SKM-1 treated with dmso at 0.1 percent for 144 hours (cell line): ENCODE measurements around the gene AMY1B.
"Not testable (repeated sequence)": the region's sequence is repeated elsewhere in the genome, so short reads cannot be mapped to it uniquely, and the experiment has no call there.

Experiments
- DNase-seq: peaks from one replicate; lab custom pipeline; 2025; ENCODE audit not compliant: unreplicated experiment; lab: John Stamatoyannopoulos, UW

The AMY1B gene

DNA sequence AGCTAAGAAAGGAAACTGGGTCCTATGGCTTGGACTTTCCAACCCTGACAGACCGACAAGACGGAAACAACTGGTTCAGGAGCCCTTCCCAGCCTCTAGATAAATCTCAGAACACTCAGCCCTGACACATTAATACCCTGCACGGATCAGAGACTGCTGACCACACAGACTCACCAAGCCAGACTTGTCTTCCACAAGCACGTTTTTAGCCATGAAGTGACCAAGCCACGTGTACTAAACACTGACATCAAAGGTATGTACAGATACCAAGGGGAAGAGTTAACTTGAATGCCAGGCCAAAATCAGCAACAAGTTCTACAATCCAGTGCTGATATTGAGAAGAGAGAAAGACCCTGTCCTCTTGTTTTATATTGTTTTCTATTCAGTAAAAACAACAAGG, at the start of gene AMY1B:
Gene AMY1B (minus strand): TSS at position 101 of the 400 bp plus-strand sequence. CDS start 571 bp downstream, outside the sequence.
- DNase-seq, result not testable (repeated sequence)

DNA sequence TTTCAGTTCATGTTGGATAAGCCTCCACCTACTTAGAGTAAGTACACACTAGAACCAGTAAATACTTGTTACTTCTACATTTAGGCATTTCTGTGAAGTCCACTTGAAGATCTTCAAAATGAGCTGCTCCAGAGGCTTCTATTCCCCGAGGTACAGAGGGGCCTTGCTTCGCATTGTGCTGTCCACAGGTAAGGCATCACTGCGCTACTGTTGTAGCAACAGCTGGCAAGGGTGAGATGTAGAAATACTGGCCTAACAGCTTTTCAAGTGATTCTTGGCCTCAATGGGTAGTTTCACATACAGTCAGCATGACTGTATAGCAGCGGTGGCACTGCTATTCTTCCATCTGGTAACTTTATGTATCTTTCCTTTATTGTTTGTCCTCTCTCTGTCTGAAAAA, 49.0 kb upstream of the AMY1B start:
- not testable (repeated sequence) for DNase-seq

DNA sequence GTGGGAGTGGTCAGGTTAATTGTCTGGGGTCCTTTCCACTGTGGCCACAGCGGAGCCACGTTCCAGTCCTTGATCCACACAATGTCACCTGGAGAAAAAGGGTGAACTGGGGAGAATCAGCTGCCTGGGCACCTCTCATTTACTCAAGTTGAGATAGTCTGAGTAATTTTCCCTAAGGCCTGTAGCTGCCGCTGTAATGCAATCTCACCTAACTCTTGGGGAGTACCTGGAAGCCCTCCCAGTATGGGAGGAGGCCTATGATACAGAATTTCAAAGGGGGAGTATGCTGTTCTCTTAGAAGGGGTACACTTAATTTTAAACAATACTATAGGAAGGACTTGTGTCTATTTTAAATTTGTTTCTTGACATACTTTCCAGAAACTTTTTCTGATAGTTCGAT, 48.4 kb upstream of the AMY1B start:
- DNase-seq, result not testable (repeated sequence)

DNA sequence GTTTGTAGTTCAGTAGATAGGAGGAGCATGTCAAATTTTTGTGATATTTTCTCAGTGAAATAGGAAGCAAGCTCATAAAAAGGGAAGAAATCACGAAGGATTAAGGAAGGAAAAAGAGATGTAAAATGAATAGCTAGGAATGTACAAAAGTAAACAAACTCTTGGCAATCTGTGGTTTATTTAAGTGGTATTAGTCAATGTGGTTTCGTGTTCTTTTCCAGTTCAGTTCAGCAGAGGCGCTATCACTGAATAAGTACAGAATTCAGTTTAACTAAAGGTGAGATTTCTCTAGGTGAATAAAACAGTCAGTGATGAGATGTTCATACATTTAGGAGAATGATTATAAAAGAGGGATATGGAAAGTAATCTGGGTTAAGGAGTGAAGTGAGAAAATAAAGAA, 42.0 kb upstream of the AMY1B start:
- not testable (repeated sequence) for DNase-seq

DNA sequence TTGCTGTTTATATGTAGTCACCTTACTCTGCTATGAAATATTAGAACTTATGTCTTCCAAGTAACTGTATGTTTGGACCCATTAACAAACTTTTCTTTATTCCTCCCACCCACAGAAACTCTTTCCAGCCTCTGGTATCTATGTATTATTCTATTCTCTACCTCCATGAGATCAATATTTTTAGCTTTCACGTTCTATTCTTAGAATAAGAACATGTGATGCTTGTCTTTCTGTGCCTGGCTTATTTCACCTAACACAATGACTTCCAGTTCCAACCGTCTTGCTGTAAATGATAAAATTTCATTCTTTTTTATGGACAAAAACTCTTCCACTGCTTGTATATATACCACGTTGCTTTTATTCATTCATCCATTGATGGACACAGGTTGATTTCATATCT, 39.3 kb upstream of the AMY1B start:
- DNase-seq, result not testable (repeated sequence)

DNA sequence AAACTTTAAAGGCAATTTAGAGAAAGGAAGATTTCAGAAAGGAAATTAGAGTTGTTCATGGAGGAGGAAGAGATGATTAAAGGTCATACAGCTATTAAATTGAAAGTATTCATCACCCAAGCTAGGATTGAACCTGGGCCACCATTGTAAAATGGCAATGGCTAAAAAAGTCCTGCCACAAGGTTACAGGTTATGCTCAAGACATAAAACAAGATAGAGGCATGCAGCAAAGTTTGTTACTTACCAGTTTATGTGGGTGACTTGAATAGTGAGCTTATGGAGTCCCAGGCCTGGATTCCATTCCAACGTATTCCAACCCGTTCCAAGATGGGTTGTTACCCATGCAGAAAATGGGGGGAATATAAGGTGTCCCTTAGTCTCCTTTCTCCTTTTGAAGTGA, 25.5 kb upstream of the AMY1B start:
- DNase-seq, result not testable (repeated sequence)

DNA sequence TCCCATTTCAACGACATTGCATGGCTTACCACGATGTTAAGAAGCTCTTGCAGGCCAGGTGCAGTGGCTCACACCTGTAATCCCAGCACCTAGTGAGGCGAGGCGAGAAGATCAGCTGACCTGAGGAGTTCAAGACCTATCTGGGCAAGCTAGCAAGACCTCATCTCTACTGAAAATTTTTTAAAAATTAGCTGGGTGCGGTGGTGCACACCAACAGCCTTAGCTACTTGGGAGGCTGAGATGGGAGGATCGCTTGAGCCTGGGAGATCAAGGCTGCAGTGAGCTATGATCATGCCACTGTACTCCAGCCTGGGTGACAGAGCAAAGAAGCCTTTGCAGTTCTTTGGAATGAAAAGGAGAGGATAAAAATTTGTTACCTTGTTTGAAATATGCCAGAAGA, 21.4 kb upstream of the AMY1B start:
- not testable (repeated sequence) for DNase-seq

DNA sequence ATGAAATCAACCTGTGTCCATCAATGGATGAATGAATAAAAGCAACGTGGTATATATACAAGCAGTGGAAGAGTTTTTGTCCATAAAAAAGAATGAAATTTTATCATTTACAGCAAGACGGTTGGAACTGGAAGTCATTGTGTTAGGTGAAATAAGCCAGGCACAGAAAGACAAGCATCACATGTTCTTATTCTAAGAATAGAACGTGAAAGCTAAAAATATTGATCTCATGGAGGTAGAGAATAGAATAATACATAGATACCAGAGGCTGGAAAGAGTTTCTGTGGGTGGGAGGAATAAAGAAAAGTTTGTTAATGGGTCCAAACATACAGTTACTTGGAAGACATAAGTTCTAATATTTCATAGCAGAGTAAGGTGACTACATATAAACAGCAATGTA, 14.4 kb upstream of the AMY1B start:
- not testable (repeated sequence) for DNase-seq

DNA sequence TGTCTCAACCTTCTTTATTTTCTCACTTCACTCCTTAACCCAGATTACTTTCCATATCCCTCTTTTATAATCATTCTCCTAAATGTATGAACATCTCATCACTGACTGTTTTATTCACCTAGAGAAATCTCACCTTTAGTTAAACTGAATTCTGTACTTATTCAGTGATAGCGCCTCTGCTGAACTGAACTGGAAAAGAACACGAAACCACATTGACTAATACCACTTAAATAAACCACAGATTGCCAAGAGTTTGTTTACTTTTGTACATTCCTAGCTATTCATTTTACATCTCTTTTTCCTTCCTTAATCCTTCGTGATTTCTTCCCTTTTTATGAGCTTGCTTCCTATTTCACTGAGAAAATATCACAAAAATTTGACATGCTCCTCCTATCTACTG, 11.7 kb upstream of the AMY1B start:
- DNase-seq, result not testable (repeated sequence)

DNA sequence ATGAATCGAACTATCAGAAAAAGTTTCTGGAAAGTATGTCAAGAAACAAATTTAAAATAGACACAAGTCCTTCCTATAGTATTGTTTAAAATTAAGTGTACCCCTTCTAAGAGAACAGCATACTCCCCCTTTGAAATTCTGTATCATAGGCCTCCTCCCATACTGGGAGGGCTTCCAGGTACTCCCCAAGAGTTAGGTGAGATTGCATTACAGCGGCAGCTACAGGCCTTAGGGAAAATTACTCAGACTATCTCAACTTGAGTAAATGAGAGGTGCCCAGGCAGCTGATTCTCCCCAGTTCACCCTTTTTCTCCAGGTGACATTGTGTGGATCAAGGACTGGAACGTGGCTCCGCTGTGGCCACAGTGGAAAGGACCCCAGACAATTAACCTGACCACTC, 5.2 kb upstream of the AMY1B start:
- DNase-seq, result not testable (repeated sequence)

DNA sequence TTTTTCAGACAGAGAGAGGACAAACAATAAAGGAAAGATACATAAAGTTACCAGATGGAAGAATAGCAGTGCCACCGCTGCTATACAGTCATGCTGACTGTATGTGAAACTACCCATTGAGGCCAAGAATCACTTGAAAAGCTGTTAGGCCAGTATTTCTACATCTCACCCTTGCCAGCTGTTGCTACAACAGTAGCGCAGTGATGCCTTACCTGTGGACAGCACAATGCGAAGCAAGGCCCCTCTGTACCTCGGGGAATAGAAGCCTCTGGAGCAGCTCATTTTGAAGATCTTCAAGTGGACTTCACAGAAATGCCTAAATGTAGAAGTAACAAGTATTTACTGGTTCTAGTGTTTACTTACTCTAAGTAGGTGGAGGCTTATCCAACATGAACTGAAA, 4.7 kb upstream of the AMY1B start:
- DNase-seq, result not testable (repeated sequence)

DNA sequence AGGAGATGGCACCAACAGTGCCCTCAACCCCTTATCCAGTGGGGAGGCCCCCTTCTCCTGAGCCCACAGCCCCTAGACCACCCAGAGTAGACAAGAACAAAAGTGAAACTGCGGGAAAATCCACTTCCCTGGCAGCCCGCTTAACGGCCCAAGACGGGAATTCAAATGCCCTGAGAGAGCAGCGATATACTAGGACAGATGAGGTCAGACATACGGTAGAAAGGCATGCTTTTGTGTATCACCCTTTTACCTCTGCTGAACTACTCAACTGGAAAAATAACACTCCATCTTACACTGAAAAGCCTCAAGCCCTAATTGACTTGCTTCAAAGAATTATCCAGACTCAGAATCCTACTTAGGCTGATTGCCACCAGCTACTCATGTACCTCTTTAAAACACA, 1.4 kb upstream of the AMY1B start:
- not testable (repeated sequence) for DNase-seq

DNA sequence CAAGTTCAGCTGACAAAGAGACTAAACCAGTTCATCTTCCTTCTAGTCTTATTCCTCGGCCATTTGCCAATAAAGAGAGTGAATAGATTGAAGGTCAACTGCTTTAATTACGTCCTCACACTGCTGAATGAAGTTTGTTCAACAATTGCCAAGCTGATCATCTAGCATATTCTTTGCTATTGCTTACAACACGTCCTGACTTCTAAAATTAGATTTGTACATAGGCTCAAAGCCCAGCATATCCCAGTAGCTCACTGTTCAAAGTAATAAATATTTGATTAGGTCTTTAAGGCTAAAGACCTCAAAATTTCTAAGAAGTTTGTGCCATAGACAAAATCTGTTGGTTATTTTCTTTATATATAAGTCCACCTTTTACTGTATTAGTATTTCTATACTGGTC, 19.7 kb downstream of the AMY1B start:
- DNase-seq, result not testable (repeated sequence)

DNA sequence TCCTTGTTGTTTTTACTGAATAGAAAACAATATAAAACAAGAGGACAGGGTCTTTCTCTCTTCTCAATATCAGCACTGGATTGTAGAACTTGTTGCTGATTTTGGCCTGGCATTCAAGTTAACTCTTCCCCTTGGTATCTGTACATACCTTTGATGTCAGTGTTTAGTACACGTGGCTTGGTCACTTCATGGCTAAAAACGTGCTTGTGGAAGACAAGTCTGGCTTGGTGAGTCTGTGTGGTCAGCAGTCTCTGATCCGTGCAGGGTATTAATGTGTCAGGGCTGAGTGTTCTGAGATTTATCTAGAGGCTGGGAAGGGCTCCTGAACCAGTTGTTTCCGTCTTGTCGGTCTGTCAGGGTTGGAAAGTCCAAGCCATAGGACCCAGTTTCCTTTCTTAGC, 40.5 kb downstream of the AMY1B start, which contains the start of gene AMY1A:
Gene AMY1A (plus strand): TSS at position 301 of the 400 bp plus-strand sequence. CDS start 571 bp downstream, outside the sequence.
- DNase-seq, result not testable (repeated sequence)

DNA sequence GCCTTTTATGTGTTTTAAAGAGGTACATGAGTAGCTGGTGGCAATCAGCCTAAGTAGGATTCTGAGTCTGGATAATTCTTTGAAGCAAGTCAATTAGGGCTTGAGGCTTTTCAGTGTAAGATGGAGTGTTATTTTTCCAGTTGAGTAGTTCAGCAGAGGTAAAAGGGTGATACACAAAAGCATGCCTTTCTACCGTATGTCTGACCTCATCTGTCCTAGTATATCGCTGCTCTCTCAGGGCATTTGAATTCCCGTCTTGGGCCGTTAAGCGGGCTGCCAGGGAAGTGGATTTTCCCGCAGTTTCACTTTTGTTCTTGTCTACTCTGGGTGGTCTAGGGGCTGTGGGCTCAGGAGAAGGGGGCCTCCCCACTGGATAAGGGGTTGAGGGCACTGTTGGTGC, 41.9 kb downstream of the AMY1B start:
- DNase-seq, result not testable (repeated sequence)

DNA sequence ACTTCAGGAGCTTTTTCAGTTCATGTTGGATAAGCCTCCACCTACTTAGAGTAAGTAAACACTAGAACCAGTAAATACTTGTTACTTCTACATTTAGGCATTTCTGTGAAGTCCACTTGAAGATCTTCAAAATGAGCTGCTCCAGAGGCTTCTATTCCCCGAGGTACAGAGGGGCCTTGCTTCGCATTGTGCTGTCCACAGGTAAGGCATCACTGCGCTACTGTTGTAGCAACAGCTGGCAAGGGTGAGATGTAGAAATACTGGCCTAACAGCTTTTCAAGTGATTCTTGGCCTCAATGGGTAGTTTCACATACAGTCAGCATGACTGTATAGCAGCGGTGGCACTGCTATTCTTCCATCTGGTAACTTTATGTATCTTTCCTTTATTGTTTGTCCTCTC, 45.1 kb downstream of the AMY1B start:
- not testable (repeated sequence) for DNase-seq

DNA sequence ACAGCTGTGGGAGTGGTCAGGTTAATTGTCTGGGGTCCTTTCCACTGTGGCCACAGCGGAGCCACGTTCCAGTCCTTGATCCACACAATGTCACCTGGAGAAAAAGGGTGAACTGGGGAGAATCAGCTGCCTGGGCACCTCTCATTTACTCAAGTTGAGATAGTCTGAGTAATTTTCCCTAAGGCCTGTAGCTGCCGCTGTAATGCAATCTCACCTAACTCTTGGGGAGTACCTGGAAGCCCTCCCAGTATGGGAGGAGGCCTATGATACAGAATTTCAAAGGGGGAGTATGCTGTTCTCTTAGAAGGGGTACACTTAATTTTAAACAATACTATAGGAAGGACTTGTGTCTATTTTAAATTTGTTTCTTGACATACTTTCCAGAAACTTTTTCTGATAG, 45.7 kb downstream of the AMY1B start:
- DNase-seq, result not testable (repeated sequence)

DNA sequence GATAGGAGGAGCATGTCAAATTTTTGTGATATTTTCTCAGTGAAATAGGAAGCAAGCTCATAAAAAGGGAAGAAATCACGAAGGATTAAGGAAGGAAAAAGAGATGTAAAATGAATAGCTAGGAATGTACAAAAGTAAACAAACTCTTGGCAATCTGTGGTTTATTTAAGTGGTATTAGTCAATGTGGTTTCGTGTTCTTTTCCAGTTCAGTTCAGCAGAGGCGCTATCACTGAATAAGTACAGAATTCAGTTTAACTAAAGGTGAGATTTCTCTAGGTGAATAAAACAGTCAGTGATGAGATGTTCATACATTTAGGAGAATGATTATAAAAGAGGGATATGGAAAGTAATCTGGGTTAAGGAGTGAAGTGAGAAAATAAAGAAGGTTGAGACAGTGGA, 52.1 kb downstream of the AMY1B start:
- not testable (repeated sequence) for DNase-seq

DNA sequence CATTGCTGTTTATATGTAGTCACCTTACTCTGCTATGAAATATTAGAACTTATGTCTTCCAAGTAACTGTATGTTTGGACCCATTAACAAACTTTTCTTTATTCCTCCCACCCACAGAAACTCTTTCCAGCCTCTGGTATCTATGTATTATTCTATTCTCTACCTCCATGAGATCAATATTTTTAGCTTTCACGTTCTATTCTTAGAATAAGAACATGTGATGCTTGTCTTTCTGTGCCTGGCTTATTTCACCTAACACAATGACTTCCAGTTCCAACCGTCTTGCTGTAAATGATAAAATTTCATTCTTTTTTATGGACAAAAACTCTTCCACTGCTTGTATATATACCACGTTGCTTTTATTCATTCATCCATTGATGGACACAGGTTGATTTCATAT, 54.8 kb downstream of the AMY1B start:
- not testable (repeated sequence) for DNase-seq
